ENCODE results near the gene EGFL7.

EGFL7 gene

GRCh38 chr9:136662656-136663581, at the start of gene EGFL7:
TSS of gene EGFL7 (plus strand) at chr9:136662916. CDS start at chr9:136668283, 5,367 bp downstream.
- no peak for DNase-seq (ENCODE audit: low read depth, low spot score)
- no peak for TF ChIP-seq CTCF (IDR thresholded peaks at IDR 0.05; ENCODE audit: insufficient read depth, low read length, missing control alignments)
- ChIA-PET CTCF (interaction anchor here (1.0 to 1.2 kb wide), 2 partner anchors 8 to 10 kb away, joined by 5 read pairs; no protein-coding TSS in a partner anchor), POLR2A (no interaction called here)
- H3K4me3 ChIP-seq (ENCODE audit: low read depth, low read length) = no peak within 1 kb of the TSS

DNA sequence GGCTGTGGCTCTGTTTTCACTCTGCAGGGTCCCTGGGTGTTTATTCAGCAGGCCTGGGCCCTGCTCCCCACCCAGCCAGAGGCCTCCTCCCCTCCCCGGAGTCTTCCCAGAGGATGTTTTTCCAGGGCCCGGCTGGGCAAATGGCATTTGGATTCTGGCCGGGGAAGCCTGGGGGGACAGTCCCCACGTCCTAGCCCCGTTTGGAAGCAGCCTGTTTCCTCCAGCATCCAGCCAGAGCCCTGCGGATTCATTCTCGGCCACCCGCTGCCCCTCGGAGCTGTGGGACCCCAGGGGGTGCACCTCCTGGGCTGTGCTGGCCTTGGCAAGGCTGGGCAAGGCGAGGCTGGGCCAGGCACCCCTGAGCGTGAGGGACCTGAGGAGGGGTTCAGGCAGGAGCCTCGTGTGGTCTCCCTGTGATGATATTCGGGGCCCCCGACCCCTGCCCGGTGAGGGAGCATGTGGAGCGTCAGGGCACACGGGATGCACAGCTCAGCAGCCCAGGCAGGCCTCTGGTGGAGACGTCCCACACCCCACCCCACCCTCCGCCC, 48.8 kb upstream of the EGFL7 start:
- no peak for DNase-seq (ENCODE audit: low read depth, low spot score)
- TF ChIP-seq CTCF (IDR thresholded peaks at IDR 0.05; ENCODE audit: insufficient read depth, low read length, missing control alignments) = no peak
- CTCF ChIA-PET = interaction anchor here (0.9 to 2.8 kb wide), 7 partner anchors 12 to 128 kb away, joined by 3 to 11 read pairs (median 5); no protein-coding TSS in a partner anchor
- POLR2A ChIA-PET = interaction anchor here (1.1 to 1.6 kb wide), 2 partner anchors 12 to 68 kb away, joined by 3 to 5 read pairs; partner anchors contain the start of gene NOTCH1
- H3K4me3 ChIP-seq (ENCODE audit: low read depth, low read length) = no peak overlapping the region; the same call in 1 of the 2 replicates

DNA sequence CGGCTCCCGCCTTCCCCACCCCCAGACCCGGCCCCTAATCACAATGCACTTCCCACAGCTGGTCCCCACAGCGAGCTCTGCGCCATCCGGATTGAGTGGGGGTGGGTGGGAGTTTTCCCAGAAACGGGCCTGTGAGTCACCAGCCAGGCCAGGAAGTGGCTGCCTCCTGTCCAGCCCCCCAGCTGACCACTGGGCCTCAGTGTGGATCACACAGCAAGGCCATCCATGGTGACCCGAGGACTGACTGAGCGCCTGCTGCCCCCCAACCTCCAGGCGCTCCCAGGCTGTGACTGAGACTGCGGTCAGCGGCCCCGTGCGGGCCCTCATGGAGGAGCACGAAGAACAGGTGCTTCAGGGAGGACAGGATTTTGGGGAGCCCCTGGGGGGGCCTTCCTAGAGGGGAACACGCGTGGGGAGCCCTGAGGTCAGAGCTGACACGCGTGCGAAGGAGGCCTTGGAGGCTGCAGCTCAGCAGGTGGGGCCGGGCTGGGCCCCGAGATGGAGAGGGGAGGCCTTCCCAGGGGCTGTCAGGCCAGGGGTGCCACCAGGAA, 48.3 kb upstream of the EGFL7 start:
- ChIA-PET CTCF (interaction anchor here (0.9 to 2.8 kb wide), 7 partner anchors 11 to 129 kb away, joined by 3 to 11 read pairs (median 5); no protein-coding TSS in a partner anchor), POLR2A (interaction anchor here (1.1 to 1.6 kb wide), 2 partner anchors 11 to 68 kb away, joined by 3 to 5 read pairs; partner anchors contain the start of gene NOTCH1)
- no peak overlapping the region; the same call in 1 of the 2 replicates for H3K4me3 ChIP-seq (ENCODE audit: low read depth, low read length)
- no peak for DNase-seq (ENCODE audit: low read depth, low spot score)
- TF ChIP-seq CTCF (IDR thresholded peaks at IDR 0.05; ENCODE audit: insufficient read depth, low read length, missing control alignments) = no peak

- no peak for TF ChIP-seq CTCF (IDR thresholded peaks at IDR 0.05; ENCODE audit: insufficient read depth, low read length, missing control alignments)
- no peak for DNase-seq (ENCODE audit: low read depth, low spot score)
- ChIA-PET POLR2A (interaction anchor here (1.6 kb wide), 1 partner anchor 10 kb away, joined by 5 read pairs; no protein-coding TSS in a partner anchor), CTCF (interaction anchor here (0.8 to 2.8 kb wide), 3 partner anchors 10 to 129 kb away, joined by 3 to 11 read pairs (median 11); no protein-coding TSS in a partner anchor)
- H3K4me3 ChIP-seq (ENCODE audit: low read depth, low read length) = no peak overlapping the region
Observed at GRCh38 chr9:136614967-136615623, 47.6 kb upstream of the EGFL7 start.

DNA sequence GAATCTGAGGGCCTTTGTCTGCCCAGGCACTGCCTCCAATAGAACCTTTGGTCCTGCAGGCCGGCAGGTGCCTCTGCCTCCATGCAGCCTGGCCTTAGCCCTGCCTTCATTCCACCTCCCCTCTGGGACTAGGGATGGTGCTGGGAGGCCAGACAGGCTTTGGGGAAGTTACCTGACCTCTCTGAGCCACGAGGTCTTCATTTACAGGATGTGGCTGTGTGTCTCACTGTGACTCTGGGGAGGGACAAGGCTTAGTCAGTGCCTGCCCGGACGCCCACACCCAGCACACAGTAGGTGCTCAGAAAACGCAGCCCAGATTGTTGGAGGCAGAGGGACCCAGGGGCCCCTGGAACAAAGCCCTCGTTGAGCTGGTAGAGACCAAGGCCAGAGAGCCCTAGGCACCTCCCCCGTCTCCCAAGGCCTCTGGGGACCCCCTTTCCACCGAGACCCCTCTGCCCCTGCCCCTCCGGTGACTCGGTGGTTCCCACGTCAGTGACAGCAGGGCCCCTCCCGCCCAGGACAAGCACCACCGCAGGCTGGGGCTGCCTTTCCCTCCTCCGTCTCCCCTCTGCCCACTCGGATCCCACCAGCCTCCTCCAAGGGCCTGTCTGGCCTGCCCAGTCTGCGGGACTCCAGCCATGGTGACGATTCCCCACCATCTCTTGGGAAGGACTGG, 46.9 kb upstream of the EGFL7 start:
- CTCF ChIA-PET = interaction anchor here (0.8 to 2.8 kb wide), 3 partner anchors 10 to 130 kb away, joined by 3 to 11 read pairs (median 11); no protein-coding TSS in a partner anchor
- no peak for DNase-seq (ENCODE audit: low read depth, low spot score)
- TF ChIP-seq CTCF (IDR thresholded peaks at IDR 0.05; ENCODE audit: insufficient read depth, low read length, missing control alignments) = no peak
- H3K4me3 ChIP-seq (ENCODE audit: low read depth, low read length) = no peak overlapping the region
- POLR2A ChIA-PET = no interaction called here
